Activated effector memory CD4-positive, alpha-beta T cell treated with Interleukin-2 at 50 U/mL for 16 hours (primary cell): ENCODE results near the gene TNFRSF8.
"Not testable (repeated sequence)": the region's sequence is repeated elsewhere in the genome, so short reads cannot be mapped to it uniquely, and the experiment has no call there.

Source experiments
- DNase-seq: peaks from one replicate; pipeline ENCODE4 v3.0.0-alpha.2; 2020

The TNFRSF8 gene

DNA sequence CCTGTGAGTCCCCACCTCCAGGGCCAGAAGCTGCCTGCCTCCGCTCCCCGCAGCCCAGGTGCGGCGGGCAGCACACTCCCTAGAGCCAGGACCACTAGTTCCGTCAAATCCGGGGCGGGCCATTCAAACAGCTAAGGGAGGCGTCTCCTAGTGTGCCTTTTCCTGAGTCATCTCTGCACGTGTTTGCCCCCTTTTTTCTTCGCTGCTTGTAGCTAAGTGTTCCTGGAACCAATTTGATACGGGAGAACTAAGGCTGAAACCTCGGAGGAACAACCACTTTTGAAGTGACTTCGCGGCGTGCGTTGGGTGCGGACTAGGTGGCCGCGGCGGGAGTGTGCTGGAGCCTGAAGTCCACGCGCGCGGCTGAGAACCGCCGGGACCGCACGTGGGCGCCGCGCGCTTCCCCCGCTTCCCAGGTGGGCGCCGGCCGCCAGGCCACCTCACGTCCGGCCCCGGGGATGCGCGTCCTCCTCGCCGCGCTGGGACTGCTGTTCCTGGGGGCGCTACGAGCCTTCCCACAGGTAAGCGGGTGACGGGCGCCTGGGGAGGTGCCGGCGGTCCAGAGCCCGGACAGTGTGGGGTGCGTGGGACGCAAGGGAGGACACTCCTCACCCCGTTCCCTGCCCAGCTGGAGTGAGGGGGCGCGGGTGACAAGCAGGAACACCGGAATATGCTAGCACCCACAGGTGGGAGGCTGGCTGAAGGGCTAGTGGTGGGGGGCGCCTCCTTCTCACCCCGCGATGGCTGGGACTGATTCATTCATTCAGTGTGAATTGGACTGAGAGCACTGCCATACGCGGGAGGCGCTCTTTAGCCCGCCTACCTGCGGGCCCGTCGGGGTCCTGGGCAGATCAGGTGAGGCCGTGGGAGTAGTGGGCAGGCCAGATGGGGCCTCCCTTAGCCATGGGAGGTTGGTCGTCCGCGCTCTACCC is at the start of gene TNFRSF8:
Gene TNFRSF8, plus strand, starts transcription at position 163 of the 932 bp plus-strand sequence. Its CDS starts 296 bp downstream, at position 459.
- no peak for DNase-seq

GRCh38 chr1:12014141-12014991 is 48.7 kb upstream of the TNFRSF8 start:
- no peak for DNase-seq

- no peak for DNase-seq
These were observed 48.1 kb upstream of the TNFRSF8 start for GRCh38 chr1:12015001-12015491.

DNA sequence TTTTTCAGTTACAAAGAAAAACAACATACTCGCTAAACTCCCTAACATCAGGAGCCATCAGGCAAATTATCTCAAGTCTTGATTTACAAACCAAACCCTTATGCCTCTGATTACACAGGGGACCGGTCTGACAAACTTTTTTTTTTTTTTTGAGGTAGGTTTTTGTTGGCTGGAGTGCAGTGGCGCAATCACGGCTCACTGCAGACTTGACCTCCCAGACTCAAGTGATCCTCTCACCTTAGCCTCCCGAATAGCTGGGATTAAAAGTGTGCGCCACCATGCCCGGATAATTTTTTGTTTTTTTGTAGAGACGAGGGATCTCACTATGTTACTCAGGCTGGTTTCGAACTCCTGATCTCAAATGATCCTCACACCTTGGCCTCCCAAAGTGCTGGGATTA is 47.6 kb upstream of the TNFRSF8 start:
- DNase-seq, result no peak

DNA sequence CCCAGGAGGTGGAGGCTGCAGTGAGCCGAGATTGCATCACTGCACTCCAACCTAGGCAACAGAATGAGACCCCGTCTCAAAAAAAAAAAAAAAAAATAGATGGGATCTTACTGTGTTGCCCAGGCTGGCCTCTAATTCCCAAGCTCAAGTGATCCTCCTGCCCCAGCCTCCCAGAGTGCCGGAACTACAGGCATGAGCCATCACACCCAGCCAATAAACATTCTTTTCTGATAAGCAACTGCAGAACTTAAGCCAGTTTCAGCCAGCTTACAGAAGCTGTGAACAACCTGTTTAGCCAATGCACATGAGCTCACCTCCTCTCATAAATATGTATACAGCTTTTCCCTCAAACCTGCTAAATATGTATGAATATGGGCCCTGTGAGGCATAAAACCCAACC is 46.9 kb upstream of the TNFRSF8 start:
- no peak for DNase-seq

GRCh38 chr1:12019858-12020509 is 43.1 kb upstream of the TNFRSF8 start:
- DNase-seq, result no peak

- DNase-seq, result no peak
These were observed 41.5 kb upstream of the TNFRSF8 start for GRCh38 chr1:12021616-12022015.

GRCh38 chr1:12022036-12022435 is 41.1 kb upstream of the TNFRSF8 start:
- DNase-seq, result no peak

DNA sequence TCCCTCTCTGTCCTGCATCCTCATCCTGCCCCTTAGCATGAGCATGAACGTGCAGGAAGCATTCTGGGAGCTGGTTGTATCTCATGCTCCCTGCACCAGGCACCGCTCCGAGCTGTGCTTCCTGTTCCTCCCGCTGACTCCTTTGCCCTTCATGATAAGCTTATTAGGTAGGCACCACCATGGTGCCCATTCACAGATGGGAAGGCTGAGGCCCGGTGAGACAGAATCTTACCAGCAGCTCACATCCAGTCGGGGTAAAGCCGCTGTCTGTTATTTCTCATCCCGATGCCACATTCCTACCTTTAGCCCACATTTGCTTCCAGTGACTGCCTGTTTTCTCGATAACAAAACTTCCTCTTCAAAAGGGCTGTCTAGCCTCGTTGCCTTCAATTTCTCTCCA is 36.5 kb upstream of the TNFRSF8 start:
- DNase-seq, result no peak

DNA sequence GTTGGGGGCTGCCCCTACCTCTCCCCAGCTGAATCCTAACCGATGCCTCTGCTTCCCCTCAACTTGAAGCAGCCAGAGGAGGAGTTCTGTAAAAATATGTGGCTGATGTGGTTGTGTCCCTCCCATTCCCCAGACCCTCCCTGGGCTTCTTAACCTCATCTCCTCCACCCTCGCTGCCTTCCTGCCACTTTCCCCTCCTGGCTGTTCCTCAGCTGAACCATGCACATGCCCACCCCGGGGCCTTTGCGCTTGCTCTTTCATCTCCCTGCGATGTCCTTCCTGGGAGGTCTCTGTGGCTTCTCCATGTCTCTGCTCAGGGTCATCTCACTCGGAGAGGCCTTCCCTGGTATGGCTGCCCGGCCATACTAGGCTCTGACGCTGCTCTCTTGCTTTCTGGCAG is 34.9 kb upstream of the TNFRSF8 start:
- no peak for DNase-seq

DNA sequence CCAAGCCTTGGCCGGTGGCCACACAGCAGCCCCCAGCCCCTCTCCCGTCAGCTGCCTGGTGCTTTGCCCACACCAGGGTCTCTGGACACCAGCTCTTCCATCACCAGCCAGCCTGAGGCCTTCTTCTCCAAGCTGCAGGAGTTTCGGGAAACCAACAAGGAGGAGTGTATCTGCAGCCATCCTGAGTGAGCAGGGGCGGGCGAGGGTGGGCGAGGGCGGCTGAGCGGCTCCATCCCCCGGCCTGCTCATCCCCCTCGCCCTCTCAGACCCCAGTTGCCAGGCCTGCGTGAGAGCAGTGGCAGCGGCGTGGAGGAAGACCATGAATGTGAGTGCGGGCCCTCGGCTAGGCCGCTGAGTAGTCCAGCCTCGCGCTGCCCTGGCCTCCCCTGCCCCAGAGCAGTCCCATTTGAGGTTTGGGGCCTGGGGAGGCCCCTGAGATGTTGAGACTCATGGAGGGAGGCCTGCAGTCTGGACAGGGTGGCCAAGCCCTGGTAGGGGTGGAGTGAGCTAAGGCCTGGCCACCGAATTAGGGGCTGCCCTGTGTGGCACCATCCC is 34.1 kb upstream of the TNFRSF8 start:
- no peak for DNase-seq

DNA sequence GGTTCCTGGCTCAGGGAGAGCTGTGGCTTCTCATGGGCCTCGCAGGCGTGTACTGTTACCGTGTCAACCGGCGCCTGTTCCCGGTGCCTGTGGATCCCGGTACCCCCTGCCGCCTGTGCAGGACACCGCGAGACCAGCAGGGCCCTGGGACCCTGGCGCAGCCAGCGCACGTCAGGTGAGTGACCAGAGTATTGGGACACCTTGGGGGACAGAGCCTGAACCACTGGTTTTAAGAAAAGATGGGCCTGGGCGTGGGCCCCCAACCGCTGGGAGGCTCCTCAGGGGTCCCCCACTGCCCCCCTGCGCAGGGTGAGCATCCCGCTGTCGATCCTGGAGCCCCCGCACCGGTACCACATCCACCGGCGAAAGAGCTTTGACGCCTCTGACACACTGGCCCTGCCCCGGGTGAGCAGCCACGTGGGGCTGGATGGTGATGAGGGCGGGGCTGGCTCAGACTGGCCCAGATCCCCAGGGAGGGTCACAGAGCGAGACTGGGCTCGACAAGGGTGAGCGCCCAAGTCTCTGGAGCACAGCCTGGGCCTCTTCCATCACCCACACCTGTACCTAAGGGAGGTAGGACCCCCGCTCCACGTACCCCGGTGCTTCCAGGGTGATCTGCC is 33.3 kb upstream of the TNFRSF8 start:
- no peak for DNase-seq

GRCh38 chr1:12031039-12031980 is 31.8 kb upstream of the TNFRSF8 start:
- peak; percentile 9 for DNase-seq

DNA sequence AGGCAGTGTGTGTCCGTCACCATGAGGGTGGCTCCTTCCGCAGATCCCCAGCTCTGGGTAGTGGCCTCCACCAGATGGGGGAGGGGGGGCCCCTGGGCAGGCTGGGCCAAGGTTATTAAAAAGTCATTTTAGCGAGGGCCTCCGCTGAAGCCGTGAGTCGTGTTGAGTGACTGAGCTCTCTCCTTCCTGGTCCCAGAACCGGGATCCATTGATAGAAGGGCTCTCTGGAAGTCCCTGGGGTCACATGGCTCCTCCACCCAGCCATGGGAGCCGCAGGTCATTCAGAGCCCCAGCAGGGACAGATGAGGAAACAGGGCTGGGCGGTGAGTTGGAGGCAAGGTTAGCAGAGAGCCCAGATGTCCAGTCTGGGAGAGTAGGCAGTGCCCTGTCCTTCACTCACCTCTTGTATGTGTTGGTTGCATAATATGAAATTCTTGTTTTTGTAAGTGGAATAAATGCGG is 30.9 kb upstream of the TNFRSF8 start:
- DNase-seq, result no peak

GRCh38 chr1:12033441-12033840 is 29.7 kb upstream of the TNFRSF8 start:
- not testable (repeated sequence) for DNase-seq

GRCh38 chr1:12034381-12034801 is 28.7 kb upstream of the TNFRSF8 start:
- DNase-seq, result no peak

- no peak for DNase-seq
These were observed 27.8 kb upstream of the TNFRSF8 start for GRCh38 chr1:12035312-12035711.

GRCh38 chr1:12037486-12038355 is 25.4 kb upstream of the TNFRSF8 start:
- no peak for DNase-seq

DNA sequence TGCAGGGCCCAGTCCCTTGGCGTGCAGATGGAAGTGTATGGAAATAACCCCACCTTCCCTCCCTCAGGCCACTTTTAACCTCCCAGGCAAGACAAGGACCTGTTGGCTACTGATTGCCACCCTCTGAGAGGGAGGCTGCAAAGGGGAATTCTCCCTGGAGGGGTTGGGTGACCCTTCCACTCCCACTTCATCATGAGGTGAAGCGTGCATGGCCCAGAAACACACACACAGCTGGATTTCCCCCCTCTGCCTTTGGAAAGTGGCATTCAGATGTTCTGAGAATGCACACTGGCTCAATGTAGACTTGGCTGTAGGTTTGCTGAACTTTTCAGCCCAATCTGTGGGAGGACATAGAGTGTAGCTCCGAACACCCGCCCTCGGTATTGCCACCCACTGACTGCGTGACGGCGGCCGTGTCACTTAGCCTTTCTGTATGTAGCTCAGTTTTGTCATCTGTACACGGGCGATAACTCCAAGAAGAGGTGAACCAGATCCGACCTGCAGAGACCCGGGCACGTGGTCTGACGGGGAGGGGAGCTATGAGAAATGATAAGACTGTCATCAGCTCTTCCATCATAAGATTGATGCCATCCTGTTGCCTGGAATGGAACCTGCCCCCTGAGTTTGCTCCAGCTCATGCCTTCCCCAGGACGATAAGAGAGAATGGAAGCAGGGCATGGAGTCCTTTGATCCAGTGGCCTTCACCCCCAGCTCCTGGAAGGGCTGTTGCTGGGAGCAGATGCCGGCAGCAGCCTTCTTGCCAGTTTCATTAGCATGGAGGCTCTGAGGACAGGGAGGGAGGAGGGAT is 24.5 kb upstream of the TNFRSF8 start:
- no peak for DNase-seq
